NCI-H446 (cell line): Measurements from ENCODE around the gene CDH11.

ENCODE experiments used
- DNase-seq, 2 experiments: peaks; one replicate each; lab custom pipeline; 2025; lab: John Stamatoyannopoulos, UW

The CDH11 gene

GRCh38 chr16:65121870-65122723, at the start of gene CDH11:
Gene CDH11, minus strand, starts transcription at chr16:65122063. Its CDS starts 117,194 bp downstream, at chr16:65004869.
- peak in 1 of 2 experiments; percentile 59 for DNase-seq

GRCh38 chr16:65154321-65154720, 32.5 kb upstream of the CDH11 start:
- no peak for DNase-seq

GRCh38 chr16:65153365-65154105, 31.7 kb upstream of the CDH11 start:
- no peak for DNase-seq

GRCh38 chr16:65148804-65149203, 26.9 kb upstream of the CDH11 start:
- DNase-seq: no peak

GRCh38 chr16:65142276-65142675, 20.4 kb upstream of the CDH11 start:
- DNase-seq: no peak

GRCh38 chr16:65136681-65137080, 14.8 kb upstream of the CDH11 start:
- no peak for DNase-seq

- DNase-seq: no peak
These were observed 5.2 kb upstream of the CDH11 start for GRCh38 chr16:65126845-65127624.

- no peak for DNase-seq
These were observed 4.0 kb upstream of the CDH11 start for GRCh38 chr16:65125871-65126270.

- no peak for DNase-seq
These were observed 3.5 kb upstream of the CDH11 start for GRCh38 chr16:65125322-65125721.

GRCh38 chr16:65124596-65124995, 2.7 kb upstream of the CDH11 start:
- no peak for DNase-seq

- no peak for DNase-seq
These were observed 2.3 kb upstream of the CDH11 start for GRCh38 chr16:65124212-65124548.

- no peak for DNase-seq
These were observed 1.7 kb upstream of the CDH11 start for GRCh38 chr16:65123396-65124211.

GRCh38 chr16:65122724-65123395, 997 bp upstream of the CDH11 start:
- DNase-seq: no peak

GRCh38 chr16:65120831-65121721, 787 bp downstream of the CDH11 start:
- no peak for DNase-seq

- DNase-seq: no peak
These were observed 1.4 kb downstream of the CDH11 start for GRCh38 chr16:65120461-65120830.

- no peak for DNase-seq
These were observed 1.9 kb downstream of the CDH11 start for GRCh38 chr16:65119901-65120401.

- no peak for DNase-seq
These were observed 2.4 kb downstream of the CDH11 start for GRCh38 chr16:65119435-65119834.

GRCh38 chr16:65118871-65119270, 3.0 kb downstream of the CDH11 start:
- no peak for DNase-seq

GRCh38 chr16:65117811-65118448, 3.9 kb downstream of the CDH11 start:
- DNase-seq: peak; percentile 54 to 78
